ENCODE measurements around the gene GALNT16. TPM values are rescaled to one million over a fixed set of nuclear protein-coding genes. Genes with fewer than 3 reads are reported as not detected.

Gene GALNT16
- total and polyA plus RNA-seq, 4 donors: 6.5 to 16.1 (median 8.9) TPM

GRCh38 chr14:69235708-69236107, 24.2 kb upstream of the GALNT16 start:
- Histone ChIP-seq H3K27me3 (ENCODE audit: control insufficient read depth in 1 of 2, insufficient read depth in 2 of 2, low read length in 1 of 2) (no peaks in the 10 kb centered on the region), H3K4me3 (ENCODE audit: low read length in 2 of 2) (no peak overlapping the region), H3K9me3 (ENCODE audit: control insufficient read depth, low read length) (no peaks in the 10 kb centered on the region), H3K4me1 (ENCODE audit: control insufficient read depth in 1 of 2, insufficient read depth in 2 of 2, low read length in 2 of 2) (no peaks in the 10 kb centered on the region), H3K27ac (ENCODE audit: low read depth in 1 of 2, low read length in 2 of 2) (no peak overlapping the region), H3K36me3 (ENCODE audit: control insufficient read depth in 1 of 2, insufficient read depth in 2 of 2, low read length in 1 of 2) (peaks cover 2 to 28% of the 10 kb centered on the region in 2 donors)
- intact Hi-C loops (cut with DNase I): no loop called here
- no peak for DNase-seq
- 92 to 100% methylated on average over 1 of the region's 1 CpG for WGBS, 2 donors
- ATAC-seq (ENCODE audit: low FRiP score): no peak

GRCh38 chr14:69237142-69237541, 22.8 kb upstream of the GALNT16 start:
- ATAC-seq (ENCODE audit: low FRiP score) (peak; percentile 33), DNase-seq (no peak)
- Histone ChIP-seq H3K9me3 (ENCODE audit: control insufficient read depth, low read length) (no peaks in the 10 kb centered on the region), H3K4me3 (ENCODE audit: low read length in 2 of 2) (no peak overlapping the region), H3K4me1 (ENCODE audit: control insufficient read depth in 1 of 2, insufficient read depth in 2 of 2, low read length in 2 of 2) (no peaks in the 10 kb centered on the region), H3K27me3 (ENCODE audit: control insufficient read depth in 1 of 2, insufficient read depth in 2 of 2, low read length in 1 of 2) (no peaks in the 10 kb centered on the region), H3K27ac (ENCODE audit: low read depth in 1 of 2, low read length in 2 of 2) (no peak overlapping the region), H3K36me3 (ENCODE audit: control insufficient read depth in 1 of 2, insufficient read depth in 2 of 2, low read length in 1 of 2) (peaks cover 2 to 28% of the 10 kb centered on the region in 2 donors)
- WGBS, 2 donors: 94 to 100% methylated on average over 1 of the region's 1 CpG
- intact Hi-C loops (cut with DNase I): no loop called here

DNA sequence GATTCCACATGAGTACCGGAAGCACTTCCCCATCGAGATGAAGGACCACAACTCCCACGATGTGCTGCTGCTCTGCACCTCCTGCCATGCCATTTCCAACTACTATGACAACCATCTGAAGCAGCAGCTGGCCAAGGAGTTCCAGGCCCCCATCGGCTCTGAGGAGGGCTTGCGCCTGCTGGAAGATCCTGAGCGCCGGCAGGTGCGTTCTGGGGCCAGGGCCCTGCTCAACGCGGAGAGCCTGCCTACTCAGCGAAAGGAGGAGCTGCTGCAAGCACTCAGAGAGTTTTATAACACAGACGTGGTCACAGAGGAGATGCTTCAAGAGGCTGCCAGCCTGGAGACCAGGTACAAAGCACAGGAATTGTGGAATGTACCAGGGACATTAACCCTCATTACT, 22.4 kb upstream of the GALNT16 start:
- H3K4me3 ChIP-seq (ENCODE audit: low read length in 2 of 2): no peak overlapping the region
- WGBS, 2 donors: 89 to 91% methylated on average over 12 of the region's 12 CpGs
- intact Hi-C loops (cut with DNase I): no loop called here

DNA sequence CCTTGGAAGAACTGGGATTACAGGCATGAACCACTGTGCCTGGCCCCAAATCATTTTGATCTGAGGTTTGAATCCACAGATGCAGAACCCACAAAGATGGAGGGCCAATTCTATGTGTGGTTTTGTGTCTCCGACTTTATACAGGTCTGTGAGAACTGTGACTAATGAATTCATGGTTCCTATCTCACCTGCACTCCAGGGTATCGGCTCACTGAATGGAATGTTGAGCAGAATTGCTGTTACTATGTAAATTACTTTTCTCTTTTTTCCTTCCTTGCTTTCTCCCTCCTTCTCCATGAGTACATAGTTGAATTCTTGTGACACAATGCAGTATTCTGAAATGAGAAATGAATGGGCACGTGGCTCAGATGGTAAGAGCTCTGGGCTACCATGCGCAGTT, 21.1 kb upstream of the GALNT16 start:
- Histone ChIP-seq H3K27ac (ENCODE audit: low read depth in 1 of 2, low read length in 2 of 2) (no peak overlapping the region), H3K4me3 (ENCODE audit: low read length in 2 of 2) (no peak overlapping the region), H3K4me1 (ENCODE audit: control insufficient read depth in 1 of 2, insufficient read depth in 2 of 2, low read length in 2 of 2) (no peaks in the 10 kb centered on the region), H3K9me3 (ENCODE audit: control insufficient read depth, low read length) (no peaks in the 10 kb centered on the region), H3K36me3 (ENCODE audit: control insufficient read depth in 1 of 2, insufficient read depth in 2 of 2, low read length in 1 of 2) (peaks cover 2 to 25% of the 10 kb centered on the region in 2 donors), H3K27me3 (ENCODE audit: control insufficient read depth in 1 of 2, insufficient read depth in 2 of 2, low read length in 1 of 2) (no peaks in the 10 kb centered on the region)
- no peak for ATAC-seq (ENCODE audit: low FRiP score)
- DNase-seq: no peak
- intact Hi-C loops (cut with DNase I): loop anchor here in 1 of 2 donors (2.0 kb wide), 1 partner anchor 222 kb away; no protein-coding TSS in a partner anchor
- 88 to 92% methylated on average over 4 of the region's 4 CpGs for WGBS, 2 donors

More for the DNA sequence above, 22.4 kb upstream of the GALNT16 start:
- Histone ChIP-seq H3K27ac (ENCODE audit: low read depth in 1 of 2, low read length in 2 of 2) (no peak overlapping the region), H3K4me1 (ENCODE audit: control insufficient read depth in 1 of 2, insufficient read depth in 2 of 2, low read length in 2 of 2) (no peaks in the 10 kb centered on the region), H3K9me3 (ENCODE audit: control insufficient read depth, low read length) (no peaks in the 10 kb centered on the region), H3K27me3 (ENCODE audit: control insufficient read depth in 1 of 2, insufficient read depth in 2 of 2, low read length in 1 of 2) (no peaks in the 10 kb centered on the region), H3K36me3 (ENCODE audit: control insufficient read depth in 1 of 2, insufficient read depth in 2 of 2, low read length in 1 of 2) (peaks cover 2 to 25% of the 10 kb centered on the region in 2 donors)
- no peak for DNase-seq
- ATAC-seq (ENCODE audit: low FRiP score): no peak

GRCh38 chr14:69240527-69241173, 19.3 kb upstream of the GALNT16 start:
- Histone ChIP-seq H3K27me3 (ENCODE audit: control insufficient read depth in 1 of 2, insufficient read depth in 2 of 2, low read length in 1 of 2) (no peaks in the 10 kb centered on the region), H3K27ac (ENCODE audit: low read depth in 1 of 2, low read length in 2 of 2) (no peak overlapping the region), H3K36me3 (ENCODE audit: control insufficient read depth in 1 of 2, insufficient read depth in 2 of 2, low read length in 1 of 2) (peaks cover 2 to 25% of the 10 kb centered on the region in 2 donors), H3K4me1 (ENCODE audit: control insufficient read depth in 1 of 2, insufficient read depth in 2 of 2, low read length in 2 of 2) (no peaks in the 10 kb centered on the region), H3K9me3 (ENCODE audit: control insufficient read depth, low read length) (no peaks in the 10 kb centered on the region), H3K4me3 (ENCODE audit: low read length in 2 of 2) (no peak overlapping the region)
- 81 to 83% methylated on average over 13 of the region's 13 CpGs for WGBS, 2 donors
- ATAC-seq (ENCODE audit: low FRiP score): no peak
- DNase-seq: no peak
- intact Hi-C loops (cut with DNase I): loop anchor here (5.0 kb wide), 2 partner anchors 47 to 117 kb away; no protein-coding TSS in a partner anchor

GRCh38 chr14:69241577-69241976, 18.4 kb upstream of the GALNT16 start:
- no peak for DNase-seq
- WGBS, 2 donors: 77 to 87% methylated on average over 2 of the region's 2 CpGs
- H3K9me3 ChIP-seq (ENCODE audit: control insufficient read depth, low read length): no peaks in the 10 kb centered on the region
- intact Hi-C loops (cut with DNase I): loop anchor here (5.0 kb wide), 2 partner anchors 46 to 116 kb away; no protein-coding TSS in a partner anchor
- peaks cover 2 to 20% of the 10 kb centered on the region in 2 donors for H3K36me3 ChIP-seq (ENCODE audit: control insufficient read depth in 1 of 2, insufficient read depth in 2 of 2, low read length in 1 of 2)
- no peak overlapping the region for H3K4me3 ChIP-seq (ENCODE audit: low read length in 2 of 2)
- no peak overlapping the region for H3K27ac ChIP-seq (ENCODE audit: low read depth in 1 of 2, low read length in 2 of 2)
- H3K27me3 ChIP-seq (ENCODE audit: control insufficient read depth in 1 of 2, insufficient read depth in 2 of 2, low read length in 1 of 2): no peaks in the 10 kb centered on the region
- H3K4me1 ChIP-seq (ENCODE audit: control insufficient read depth in 1 of 2, insufficient read depth in 2 of 2, low read length in 2 of 2): no peaks in the 10 kb centered on the region
- no peak for ATAC-seq (ENCODE audit: low FRiP score)

DNA sequence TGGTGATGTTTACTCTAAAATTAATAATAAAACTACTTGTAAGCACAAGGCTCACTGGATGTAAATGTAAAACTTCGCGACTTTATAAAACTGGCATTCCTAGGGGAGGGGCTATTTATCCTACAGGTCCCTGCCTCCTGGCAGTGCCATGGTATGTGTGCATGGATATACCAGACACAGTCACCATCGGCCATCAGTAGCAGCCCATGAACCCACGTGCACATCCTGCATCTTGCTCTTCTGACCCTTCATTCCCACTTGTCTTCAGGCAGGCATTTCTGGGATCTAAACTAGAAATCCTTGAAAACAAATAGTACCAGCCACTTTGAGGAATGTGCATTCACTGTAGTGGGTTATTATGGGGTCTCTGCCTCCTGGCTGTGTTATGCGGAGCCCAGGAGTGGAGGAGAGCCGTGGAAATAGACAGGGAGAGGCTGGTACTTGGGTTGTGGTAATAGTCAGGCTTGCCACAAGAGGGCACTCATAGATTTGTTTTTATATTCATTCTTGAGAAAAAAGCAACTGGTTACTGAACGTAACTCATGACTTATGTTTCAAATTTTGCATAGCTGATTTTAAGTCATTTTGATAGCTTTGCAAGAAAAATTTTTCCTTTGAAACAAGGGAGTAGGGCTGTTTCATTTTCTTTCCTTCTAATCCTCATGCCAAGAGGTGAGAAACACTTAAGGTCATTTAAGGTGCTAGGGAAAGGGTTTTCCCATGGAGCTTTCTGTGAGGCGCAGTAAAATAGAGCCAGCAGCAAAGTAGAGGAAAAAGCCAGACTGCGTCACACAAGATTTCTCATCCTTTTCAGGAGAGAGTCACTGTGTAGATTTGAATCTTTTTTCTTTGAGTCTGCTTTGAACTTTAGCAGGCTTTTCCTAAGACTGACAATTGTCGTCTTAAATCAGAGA, 17.4 kb upstream of the GALNT16 start:
- Histone ChIP-seq H3K4me1 (ENCODE audit: control insufficient read depth in 1 of 2, insufficient read depth in 2 of 2, low read length in 2 of 2) (peaks cover 0 to 3% of the 10 kb centered on the region in 2 donors), H3K27ac (ENCODE audit: low read depth in 1 of 2, low read length in 2 of 2) (no peak overlapping the region), H3K9me3 (ENCODE audit: control insufficient read depth, low read length) (no peaks in the 10 kb centered on the region), H3K27me3 (ENCODE audit: control insufficient read depth in 1 of 2, insufficient read depth in 2 of 2, low read length in 1 of 2) (no peaks in the 10 kb centered on the region), H3K36me3 (ENCODE audit: control insufficient read depth in 1 of 2, insufficient read depth in 2 of 2, low read length in 1 of 2) (peaks cover 2 to 16% of the 10 kb centered on the region in 2 donors), H3K4me3 (ENCODE audit: low read length in 2 of 2) (no peak overlapping the region)
- WGBS, 2 donors: 30 to 31% methylated on average over 10 of the region's 10 CpGs
- intact Hi-C loops (cut with DNase I): loop anchor here (1.0 to 5.0 kb wide), 4 partner anchors 45 to 218 kb away; no protein-coding TSS in a partner anchor
- peak in 1 of 2 donors; percentile 55 for DNase-seq
- peak; percentile 87 for ATAC-seq (ENCODE audit: low FRiP score)

GRCh38 chr14:69244946-69245345, 15.0 kb upstream of the GALNT16 start:
- 89% methylated on average over 3 of the region's 3 CpGs for WGBS, 2 donors
- no peak overlapping the region for H3K4me3 ChIP-seq (ENCODE audit: low read length in 2 of 2)
- peaks cover 2 to 10% of the 10 kb centered on the region in 2 donors for H3K36me3 ChIP-seq (ENCODE audit: control insufficient read depth in 1 of 2, insufficient read depth in 2 of 2, low read length in 1 of 2)
- ATAC-seq (ENCODE audit: low FRiP score) (no peak), DNase-seq (no peak)
- no peak overlapping the region for H3K27ac ChIP-seq (ENCODE audit: low read depth in 1 of 2, low read length in 2 of 2)
- no peaks in the 10 kb centered on the region for H3K27me3 ChIP-seq (ENCODE audit: control insufficient read depth in 1 of 2, insufficient read depth in 2 of 2, low read length in 1 of 2)
- peaks cover 0 to 8% of the 10 kb centered on the region in 2 donors for H3K4me1 ChIP-seq (ENCODE audit: control insufficient read depth in 1 of 2, insufficient read depth in 2 of 2, low read length in 2 of 2)
- H3K9me3 ChIP-seq (ENCODE audit: control insufficient read depth, low read length): no peaks in the 10 kb centered on the region
- intact Hi-C loops (cut with DNase I): loop anchor here (5.0 kb wide), 2 partner anchors 42 to 112 kb away; no protein-coding TSS in a partner anchor
